GM12801 (cell line): ENCODE data around the gene AP3S2.

Experiments
- CTCF ChIP-seq: IDR thresholded peaks from one replicate; pipeline ENCODE4 v1.5.1; 2011; ENCODE audit warnings: control low read depth; ENCODE audit not compliant: insufficient read length; ENCODE audit errors: extremely low read depth

Gene AP3S2

GRCh38 chr15:89928421-89928820, 34.6 kb upstream of the AP3S2 start:
- no peak for TF ChIP-seq CTCF

GRCh38 chr15:89926158-89926557, 32.4 kb upstream of the AP3S2 start:
- no peak for TF ChIP-seq CTCF

GRCh38 chr15:89917442-89918101, 23.8 kb upstream of the AP3S2 start:
- no peak for TF ChIP-seq CTCF

GRCh38 chr15:89916660-89917059, 22.9 kb upstream of the AP3S2 start:
- TF ChIP-seq CTCF = no peak

- TF ChIP-seq CTCF = no peak
These were observed 19.0 kb upstream of the AP3S2 start, which contains the start of gene ARPIN for GRCh38 chr15:89912674-89913396. Gene ARPIN (minus strand): TSS chr15:89912952. CDS start chr15:89912835, 117 bp downstream.

- no peak for TF ChIP-seq CTCF
These were observed 18.4 kb upstream of the AP3S2 start for GRCh38 chr15:89912145-89912673.

GRCh38 chr15:89910891-89911626, 17.3 kb upstream of the AP3S2 start:
- no peak for TF ChIP-seq CTCF
